Measurements from ENCODE around the gene LDLRAD4. TPM values are rescaled to one million over a fixed set of nuclear protein-coding genes. Genes with fewer than 3 reads are reported as not detected.

Gene LDLRAD4
- total RNA-seq, 4 donors from 2014 or later = 20.4 to 40.4 (median 35.3) TPM

DNA sequence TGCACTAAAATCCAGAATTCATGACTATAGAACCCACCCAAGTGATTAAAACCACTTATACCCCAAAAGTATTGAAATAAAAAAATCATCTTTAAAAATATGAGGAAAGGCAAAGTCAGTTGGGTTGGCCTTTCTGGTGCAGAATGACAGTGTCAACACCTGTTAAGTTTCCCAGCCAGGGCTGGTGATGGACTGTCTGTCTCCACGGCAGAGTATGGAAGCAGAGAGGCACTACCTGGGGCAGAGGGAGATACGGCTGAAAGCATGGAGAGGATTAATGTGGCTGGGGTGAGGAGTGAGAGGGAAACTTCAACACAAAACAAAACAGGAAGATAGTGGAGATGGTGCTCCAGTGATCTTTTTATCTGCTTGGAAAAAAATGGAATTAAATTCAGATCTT is 292.0 kb downstream of the LDLRAD4 start:
- no peak for TF ChIP-seq POLR2AphosphoS5 (IDR thresholded peaks at IDR 0.05)
- peaks cover 0 to 5% (median 0%) of the 10 kb centered on the region in 4 donors for H3K4me1 ChIP-seq
- DNase-seq (ENCODE audit: extremely low spot score) = no peak
- no peaks in the 10 kb centered on the region for H3K27me3 ChIP-seq
- no peak overlapping the region for H3K4me3 ChIP-seq
- H3K27ac ChIP-seq (replicated peaks in 1 of 4) = no peak overlapping the region
- no peaks in the 10 kb centered on the region for H3K36me3 ChIP-seq
- no peaks in the 10 kb centered on the region for H3K9me3 ChIP-seq
- intact Hi-C loops (cut with DNase I) = loop anchor here (10.0 kb wide), 1 partner anchor 56 kb away; no protein-coding TSS in a partner anchor
- WGBS = 82% methylated on average over 2 of the region's 2 CpGs

DNA sequence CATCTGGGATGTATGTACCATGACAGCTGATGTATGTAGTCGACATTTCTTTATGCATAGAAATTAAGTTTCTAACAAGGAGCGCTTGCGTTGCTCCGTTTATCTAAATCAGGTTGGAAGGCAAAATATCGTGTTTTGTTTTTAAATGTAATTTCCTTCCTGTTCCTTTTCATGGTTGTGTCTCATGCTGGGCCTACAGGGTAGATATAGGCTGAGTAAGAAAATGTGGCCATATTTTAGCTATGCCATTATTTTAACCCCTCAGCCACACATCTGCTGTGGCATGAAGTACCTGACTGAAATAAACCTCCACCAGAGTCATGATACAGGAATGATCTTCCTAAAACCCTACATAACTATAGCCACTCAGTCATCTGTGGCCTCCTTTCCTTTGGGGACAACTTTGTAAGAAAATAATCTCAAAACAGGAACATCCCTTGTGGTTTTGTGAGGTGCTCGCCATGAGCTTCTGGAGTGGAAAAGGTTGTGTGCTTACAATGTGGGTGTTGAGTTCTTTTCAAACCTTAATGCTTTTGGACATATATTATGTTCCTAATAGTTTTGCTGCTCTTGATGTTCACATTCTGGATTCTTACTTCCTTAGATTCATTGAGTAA is 293.5 kb downstream of the LDLRAD4 start:
- Histone ChIP-seq H3K4me3 (no peak overlapping the region), H3K27ac (replicated peaks in 1 of 4) (no peak overlapping the region), H3K36me3 (peaks cover 0 to 3% (median 1%) of the 10 kb centered on the region in 4 donors), H3K4me1 (peaks cover 0 to 5% (median 0%) of the 10 kb centered on the region in 4 donors), H3K9me3 (no peaks in the 10 kb centered on the region), H3K27me3 (no peaks in the 10 kb centered on the region)
- DNase-seq (ENCODE audit: extremely low spot score) = no peak
- WGBS = 83% methylated on average over 6 of the region's 6 CpGs
- intact Hi-C loops (cut with DNase I) = loop anchor here (10.0 kb wide), 1 partner anchor 57 kb away; no protein-coding TSS in a partner anchor
- TF ChIP-seq POLR2A (IDR thresholded peaks at IDR 0.05; ENCODE audit: low read depth) (no peak), POLR2AphosphoS5 (IDR thresholded peaks at IDR 0.05) (no peak), EP300 (IDR thresholded peaks at IDR 0.05) (no peak)
- TF ChIP-seq, protein P1, sequence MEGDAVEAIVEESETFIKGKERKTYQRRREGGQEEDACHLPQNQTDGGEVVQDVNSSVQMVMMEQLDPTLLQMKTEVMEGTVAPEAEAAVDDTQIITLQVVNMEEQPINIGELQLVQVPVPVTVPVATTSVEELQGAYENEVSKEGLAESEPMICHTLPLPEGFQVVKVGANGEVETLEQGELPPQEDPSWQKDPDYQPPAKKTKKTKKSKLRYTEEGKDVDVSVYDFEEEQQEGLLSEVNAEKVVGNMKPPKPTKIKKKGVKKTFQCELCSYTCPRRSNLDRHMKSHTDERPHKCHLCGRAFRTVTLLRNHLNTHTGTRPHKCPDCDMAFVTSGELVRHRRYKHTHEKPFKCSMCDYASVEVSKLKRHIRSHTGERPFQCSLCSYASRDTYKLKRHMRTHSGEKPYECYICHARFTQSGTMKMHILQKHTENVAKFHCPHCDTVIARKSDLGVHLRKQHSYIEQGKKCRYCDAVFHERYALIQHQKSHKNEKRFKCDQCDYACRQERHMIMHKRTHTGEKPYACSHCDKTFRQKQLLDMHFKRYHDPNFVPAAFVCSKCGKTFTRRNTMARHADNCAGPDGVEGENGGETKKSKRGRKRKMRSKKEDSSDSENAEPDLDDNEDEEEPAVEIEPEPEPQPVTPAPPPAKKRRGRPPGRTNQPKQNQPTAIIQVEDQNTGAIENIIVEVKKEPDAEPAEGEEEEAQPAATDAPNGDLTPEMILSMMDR (IDR thresholded peaks at IDR 0.05) = no peak

DNA sequence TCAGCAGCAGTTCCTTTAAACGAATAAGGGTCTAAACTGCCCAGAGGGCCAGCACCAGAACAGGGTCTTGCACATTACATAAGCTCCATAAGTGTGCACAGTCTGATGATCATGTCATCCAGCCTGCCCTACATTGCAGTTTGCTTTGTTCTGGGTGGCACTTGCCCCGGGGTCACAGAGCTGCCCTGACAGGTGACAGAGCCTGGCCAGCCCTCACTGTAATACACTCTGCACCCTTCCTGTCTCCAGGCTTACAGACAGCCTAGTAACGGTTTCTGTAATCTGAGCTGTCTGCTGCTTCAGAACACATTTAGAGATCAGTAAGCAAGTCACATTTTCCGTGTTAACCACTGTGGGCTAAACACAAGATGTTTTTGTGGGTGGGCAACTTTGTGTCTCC is 294.5 kb downstream of the LDLRAD4 start:
- TF ChIP-seq, protein P1 (IDR thresholded peaks at IDR 0.05) = no peak
- TF ChIP-seq EP300 (IDR thresholded peaks at IDR 0.05) (no peak), POLR2A (IDR thresholded peaks at IDR 0.05; ENCODE audit: low read depth) (no peak), POLR2AphosphoS5 (IDR thresholded peaks at IDR 0.05) (no peak)
- Histone ChIP-seq H3K36me3 (peaks cover 0 to 7% (median 3%) of the 10 kb centered on the region in 4 donors), H3K27ac (replicated peaks in 1 of 4) (no peak overlapping the region), H3K27me3 (no peaks in the 10 kb centered on the region), H3K4me3 (no peak overlapping the region), H3K9me3 (no peaks in the 10 kb centered on the region), H3K4me1 (peaks cover 0 to 5% (median 0%) of the 10 kb centered on the region in 4 donors)
- DNase-seq (ENCODE audit: extremely low spot score) = no peak
- 42% methylated on average over 4 of the region's 4 CpGs for WGBS
- intact Hi-C loops (cut with DNase I) = loop anchor here (10.0 kb wide), 1 partner anchor 58 kb away; no protein-coding TSS in a partner anchor

DNA sequence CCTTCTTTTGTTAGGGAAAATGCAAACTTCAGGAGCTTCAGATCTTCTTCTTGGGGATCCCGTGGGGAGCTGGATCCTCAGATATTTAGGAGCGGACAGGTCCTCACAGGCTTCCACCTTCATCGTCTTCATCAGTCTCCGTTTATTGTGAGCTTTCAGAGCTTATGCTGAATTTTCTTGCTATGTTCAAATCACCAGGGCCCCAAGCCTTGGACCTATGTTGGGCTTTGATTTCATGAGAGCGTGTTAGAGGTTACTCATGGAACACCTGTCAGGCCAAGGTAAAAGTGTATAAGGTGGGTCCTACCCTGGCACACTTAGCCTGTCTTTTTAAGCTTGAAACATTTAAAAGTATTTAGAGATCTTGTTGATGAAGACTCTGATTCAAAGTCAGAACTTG is 294.9 kb downstream of the LDLRAD4 start:
- Histone ChIP-seq H3K4me3 (no peak overlapping the region), H3K36me3 (peaks cover 0 to 7% (median 3%) of the 10 kb centered on the region in 4 donors), H3K9me3 (no peaks in the 10 kb centered on the region), H3K27ac (replicated peaks in 1 of 4) (no peak overlapping the region), H3K27me3 (no peaks in the 10 kb centered on the region), H3K4me1 (peaks cover 0 to 5% (median 0%) of the 10 kb centered on the region in 4 donors)
- no peak for DNase-seq (ENCODE audit: extremely low spot score)
- 89% methylated on average over 5 of the region's 5 CpGs for WGBS
- TF ChIP-seq POLR2A (IDR thresholded peaks at IDR 0.05; ENCODE audit: low read depth) (no peak), POLR2AphosphoS5 (IDR thresholded peaks at IDR 0.05) (no peak), EP300 (IDR thresholded peaks at IDR 0.05) (no peak)
- TF ChIP-seq, protein P1 (IDR thresholded peaks at IDR 0.05) = no peak
- intact Hi-C loops (cut with DNase I) = loop anchor here (10.0 kb wide), 1 partner anchor 59 kb away; no protein-coding TSS in a partner anchor

DNA sequence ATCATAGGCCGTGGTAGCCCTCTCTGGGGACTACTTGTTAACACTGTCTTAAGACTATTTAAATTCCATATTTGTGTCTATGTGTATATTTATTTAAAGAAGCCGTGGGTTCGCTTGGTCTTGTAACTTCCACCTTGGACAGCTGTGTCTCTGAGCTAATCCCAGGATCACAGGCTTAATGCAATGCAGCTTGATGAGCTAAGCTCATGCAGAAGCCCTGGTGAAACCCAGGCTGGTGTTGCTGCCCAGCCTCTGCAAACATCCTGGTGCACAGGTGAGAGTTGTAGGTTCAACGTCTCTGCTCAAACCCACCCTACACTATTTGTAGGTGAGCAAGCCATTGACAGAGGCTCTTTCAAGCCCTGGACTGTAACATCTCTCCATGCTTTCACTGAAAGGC is 296.0 kb downstream of the LDLRAD4 start:
- no peak for TF ChIP-seq POLR2AphosphoS5 (IDR thresholded peaks at IDR 0.05)
- TF ChIP-seq, protein P1 (IDR thresholded peaks at IDR 0.05) = no peak
- H3K4me3 ChIP-seq = no peak overlapping the region
- H3K27me3 ChIP-seq = no peaks in the 10 kb centered on the region
- H3K27ac ChIP-seq (replicated peaks in 1 of 4) = no peak overlapping the region
- intact Hi-C loops (cut with DNase I) = loop anchor here (10.0 kb wide), 1 partner anchor 60 kb away; no protein-coding TSS in a partner anchor
- H3K36me3 ChIP-seq = peaks cover 0 to 7% (median 3%) of the 10 kb centered on the region in 4 donors
- H3K4me1 ChIP-seq = peaks cover 0 to 7% (median 0%) of the 10 kb centered on the region in 4 donors
- WGBS = 90% methylated on average over 4 of the region's 4 CpGs
- no peak for DNase-seq (ENCODE audit: extremely low spot score)
- H3K9me3 ChIP-seq = no peaks in the 10 kb centered on the region
